Measurements from ENCODE around the gene LIG3.

DNA sequence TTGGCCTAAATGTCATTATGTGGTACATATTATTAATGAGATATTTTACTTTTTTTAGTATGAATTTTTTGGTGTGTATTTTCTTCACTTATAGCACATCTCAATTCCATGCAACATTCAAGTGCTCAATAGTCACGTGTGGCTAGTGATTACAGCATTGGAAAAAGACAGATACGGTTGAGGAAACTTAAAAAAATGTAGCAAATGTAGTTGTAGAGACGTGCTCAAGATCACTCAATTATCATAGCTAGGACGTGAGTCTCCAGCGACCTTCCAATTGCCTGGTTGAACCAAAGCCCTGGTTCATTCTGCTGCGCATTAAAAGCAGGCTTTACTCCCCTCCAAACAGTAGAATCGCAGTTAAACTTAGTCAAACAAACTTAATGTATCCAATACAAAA lies 1.2 kb upstream of the LIG3 start:
- TF ChIP-seq GABPA (IDR thresholded peaks at IDR 0.05; ENCODE audit: low read depth) (no peak), FOXJ3 (CRISPR knock-in tag; IDR thresholded peaks at IDR 0.05) (no peak), CTCF (IDR thresholded peaks at IDR 0.05) (no peak)
- TF ChIP-seq, protein P1, sequence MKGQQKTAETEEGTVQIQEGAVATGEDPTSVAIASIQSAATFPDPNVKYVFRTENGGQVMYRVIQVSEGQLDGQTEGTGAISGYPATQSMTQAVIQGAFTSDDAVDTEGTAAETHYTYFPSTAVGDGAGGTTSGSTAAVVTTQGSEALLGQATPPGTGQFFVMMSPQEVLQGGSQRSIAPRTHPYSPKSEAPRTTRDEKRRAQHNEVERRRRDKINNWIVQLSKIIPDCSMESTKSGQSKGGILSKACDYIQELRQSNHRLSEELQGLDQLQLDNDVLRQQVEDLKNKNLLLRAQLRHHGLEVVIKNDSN (IDR thresholded peaks at IDR 0.05; ENCODE audit: borderline replicate concordance, low read depth): no peak
- TF ChIP-seq, protein P2, sequence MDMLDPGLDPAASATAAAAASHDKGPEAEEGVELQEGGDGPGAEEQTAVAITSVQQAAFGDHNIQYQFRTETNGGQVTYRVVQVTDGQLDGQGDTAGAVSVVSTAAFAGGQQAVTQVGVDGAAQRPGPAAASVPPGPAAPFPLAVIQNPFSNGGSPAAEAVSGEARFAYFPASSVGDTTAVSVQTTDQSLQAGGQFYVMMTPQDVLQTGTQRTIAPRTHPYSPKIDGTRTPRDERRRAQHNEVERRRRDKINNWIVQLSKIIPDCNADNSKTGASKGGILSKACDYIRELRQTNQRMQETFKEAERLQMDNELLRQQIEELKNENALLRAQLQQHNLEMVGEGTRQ (IDR thresholded peaks at IDR 0.05; ENCODE audit: borderline replicate concordance, low read depth, low read length): no peak

Data from SK-N-SH (cell line).